Neural cell (in vitro differentiated cells): ENCODE measurements around the gene ACTG2. TPM values are rescaled to one million over a fixed set of nuclear protein-coding genes. Genes with fewer than 3 reads are reported as not detected.

Experiments used
- H2AFZ ChIP-seq: fragments of 200-600, 300-800 bp; sonication (generic), shearing (Covaris generic); 2 replicates; pipeline ENCODE4 v1.6.0; 2014; ENCODE audit warnings: low read depth, mild to moderate bottlenecking, antibody characterized with exemption, low read length, moderate library complexity
- H3F3A ChIP-seq: fragments of 200-600 bp; shearing (Covaris generic); 2 replicates; pipeline ENCODE4 v1.6.1; 2016; ENCODE audit warnings: mild to moderate bottlenecking, moderate library complexity, mixed read lengths, antibody characterized with exemption, low read length; ENCODE audit not compliant: insufficient read depth, poor library complexity, severe bottlenecking
- H3K27ac ChIP-seq: fragments of 200-600, 300-800 bp; sonication (generic), shearing (Covaris generic); 2 replicates; pipeline ENCODE4 v1.5.1; 2014; ENCODE audit warnings: mild to moderate bottlenecking, low read length, moderate library complexity
- H3K27me3 ChIP-seq: fragments of 300-800, 200-600 bp; sonication (generic), shearing (Covaris generic); 2 replicates; pipeline ENCODE4 v1.6.0; 2014; ENCODE audit warnings: mild to moderate bottlenecking, low read depth, low read length, moderate library complexity; ENCODE audit not compliant: insufficient read depth
- H3K36me3 ChIP-seq: fragments of 300-800, 200-600 bp; sonication (generic), shearing (Covaris generic); 2 replicates; pipeline ENCODE4 v1.5.1; 2014; ENCODE audit warnings: mild to moderate bottlenecking, antibody characterized with exemption, low read length, moderate library complexity; ENCODE audit not compliant: insufficient read depth
- H3K4me2 ChIP-seq: fragments of 300-800, 200-600 bp; sonication (generic), shearing (Covaris generic); 2 replicates; pipeline ENCODE4 v1.6.0; 2014; ENCODE audit warnings: mild to moderate bottlenecking, low read length
- H3K4me3 ChIP-seq: fragments of 300-800, 200-600 bp; sonication (generic), shearing (Covaris generic); 2 replicates; pipeline ENCODE4 v1.5.1; 2014; ENCODE audit warnings: mild to moderate bottlenecking, low read length, moderate library complexity
- H3K79me2 ChIP-seq: fragments of 200-600 bp; shearing (Covaris generic); replicated peaks from 2 replicates; pipeline ENCODE4 v1.6.0; 2014; ENCODE audit warnings: mild to moderate bottlenecking, low read length, moderate library complexity; ENCODE audit not compliant: insufficient read depth
- H3K9ac ChIP-seq: fragments of 300-800, 200-600 bp; sonication (generic), shearing (Covaris generic); 2 replicates; pipeline ENCODE4 v1.6.1; 2016; ENCODE audit warnings: mild to moderate bottlenecking, low read length, mixed read lengths
- H3K9me2 ChIP-seq: fragments of 200-600 bp; shearing (Covaris generic); 2 replicates; pipeline ENCODE4 v1.6.1; 2016; ENCODE audit warnings: mild to moderate bottlenecking, low read length, mixed read lengths; ENCODE audit not compliant: insufficient read depth
- H3K9me3 ChIP-seq: fragments of 200-600, 300-800 bp; sonication (generic), shearing (Covaris generic); 2 replicates; pipeline ENCODE4 v1.6.1; 2016; ENCODE audit warnings: mild to moderate bottlenecking, mixed run types, low read length, moderate library complexity, mixed read lengths
- H4K20me1 ChIP-seq: fragments of 200-600 bp; shearing (Covaris generic); 2 replicates; pipeline ENCODE4 v1.6.1; 2016; ENCODE audit warnings: mild to moderate bottlenecking, mixed run types; ENCODE audit not compliant: insufficient read depth
- EP300 ChIP-seq: fragments of 450-650 bp; conservative IDR thresholded peaks from 2 replicates; pipeline ENCODE4 v1.6.1; 2014; ENCODE audit warnings: antibody characterized with exemption, mild to moderate bottlenecking, moderate library complexity; ENCODE audit not compliant: poor library complexity, severe bottlenecking
- EZH2 ChIP-seq: fragments of 200-600, 300-800 bp; shearing (Covaris generic), sonication (generic); IDR thresholded peaks from 2 replicates; pipeline ENCODE4 v1.6.1; 2014; ENCODE audit warnings: antibody characterized with exemption, low read length, borderline replicate concordance, mild to moderate bottlenecking; ENCODE audit not compliant: insufficient read depth, poor library complexity, severe bottlenecking
- MXI1 ChIP-seq: fragments of 450-650 bp; conservative IDR thresholded peaks from 2 replicates; pipeline ENCODE4 v1.6.1; 2014; ENCODE audit warnings: antibody characterized with exemption, mild to moderate bottlenecking; ENCODE audit not compliant: poor library complexity, severe bottlenecking
- POLR2AphosphoS5 ChIP-seq: IDR thresholded peaks from 2 replicates; pipeline ENCODE4 v1.6.1; 2012
- RAD21 ChIP-seq: fragments of 450-650 bp; conservative IDR thresholded peaks from 2 replicates; pipeline ENCODE4 v1.6.1; 2014; ENCODE audit warnings: antibody characterized with exemption, mild to moderate bottlenecking, moderate library complexity
- SMC3 ChIP-seq: fragments of 450-650 bp; conservative IDR thresholded peaks from 2 replicates; pipeline ENCODE4 v1.6.1; 2014; ENCODE audit warnings: antibody characterized with exemption, mild to moderate bottlenecking, moderate library complexity; ENCODE audit not compliant: poor library complexity
- TAF1 ChIP-seq: IDR thresholded peaks from 2 replicates; pipeline ENCODE4 v1.6.1; 2012; ENCODE audit warnings: low read depth
- polyA plus RNA-seq: library from polyadenylated mRNA; depleted of rRNA; stranded (reverse); fragments of >200 nt; gene quantifications from 2 replicates; pipeline ENCODE4 v1.2.3, GENCODE V29; 2014
- TF ChIP-seq, protein P1 (sequence below): IDR thresholded peaks from 2 replicates; pipeline ENCODE4 v1.6.1; 2012; ENCODE audit warnings: borderline replicate concordance
- TF ChIP-seq, protein P2 (sequence below): fragments of 450-650 bp; IDR thresholded peaks from 2 replicates; pipeline ENCODE4 v1.5.1; 2014; ENCODE audit warnings: antibody characterized with exemption, mild to moderate bottlenecking, moderate library complexity; ENCODE audit not compliant: poor library complexity, severe bottlenecking

The ACTG2 gene
- polyA plus RNA-seq, 1 donor from 2014 or later = 0.67 TPM

DNA sequence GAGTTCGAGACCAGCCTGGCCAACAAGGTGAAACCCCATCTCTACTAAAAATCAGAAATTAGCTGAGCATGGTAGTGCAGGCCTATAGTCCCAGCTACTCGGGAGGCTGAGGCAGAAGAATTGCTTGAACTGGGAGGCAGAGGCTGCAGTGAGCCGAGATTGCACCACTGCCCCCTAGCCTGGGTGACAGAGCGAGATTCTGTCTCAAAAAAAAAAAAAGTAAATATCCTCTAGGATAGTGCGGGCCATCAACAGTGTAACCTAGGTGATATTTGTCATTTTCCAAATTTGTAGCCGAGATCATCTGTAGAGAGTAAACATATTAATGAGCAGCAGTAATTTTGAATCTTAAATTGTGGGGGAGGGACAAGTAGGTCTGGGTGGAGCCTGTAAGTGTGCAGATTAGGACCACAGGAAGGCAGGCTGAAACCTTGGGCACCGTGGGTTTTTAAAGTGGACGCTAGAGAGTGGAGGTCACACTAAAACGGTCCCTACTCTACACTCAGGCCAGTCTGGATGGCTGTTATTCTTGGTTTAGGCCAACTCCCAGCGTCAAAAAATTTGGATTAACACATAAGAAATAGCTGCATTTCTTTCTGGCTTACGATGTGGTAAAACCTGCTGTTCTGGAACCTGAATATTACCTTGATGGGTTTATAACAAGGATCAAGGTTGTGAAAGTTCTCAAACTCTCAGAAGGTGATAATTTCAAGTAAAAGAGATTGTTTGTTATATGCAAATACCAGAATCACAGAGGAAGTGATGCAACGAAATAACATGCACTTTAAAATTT, 69.2 kb downstream of the ACTG2 start:
- Histone ChIP-seq H3K79me2 (no peaks in the 10 kb centered on the region), H4K20me1 (no peaks in the 10 kb centered on the region), H3K4me2 (no peak overlapping the region), H3K9me3 (no peaks in the 10 kb centered on the region), H3K27me3 (no peaks in the 10 kb centered on the region), H3F3A (no peaks in the 10 kb centered on the region), H3K27ac (no peak overlapping the region), H3K9me2 (no peaks in the 10 kb centered on the region), H3K36me3 (peaks cover 8% of the 10 kb centered on the region), H3K9ac (no peak overlapping the region), H3K4me3 (no peak overlapping the region), H2AFZ (no peak overlapping the region)
- no peak for TF ChIP-seq EP300
- TF ChIP-seq POLR2AphosphoS5 = no peak
- TF ChIP-seq TAF1 = no peak
- TF ChIP-seq EZH2 = no peak
- TF ChIP-seq RAD21 = no peak
- TF ChIP-seq, protein P1, sequence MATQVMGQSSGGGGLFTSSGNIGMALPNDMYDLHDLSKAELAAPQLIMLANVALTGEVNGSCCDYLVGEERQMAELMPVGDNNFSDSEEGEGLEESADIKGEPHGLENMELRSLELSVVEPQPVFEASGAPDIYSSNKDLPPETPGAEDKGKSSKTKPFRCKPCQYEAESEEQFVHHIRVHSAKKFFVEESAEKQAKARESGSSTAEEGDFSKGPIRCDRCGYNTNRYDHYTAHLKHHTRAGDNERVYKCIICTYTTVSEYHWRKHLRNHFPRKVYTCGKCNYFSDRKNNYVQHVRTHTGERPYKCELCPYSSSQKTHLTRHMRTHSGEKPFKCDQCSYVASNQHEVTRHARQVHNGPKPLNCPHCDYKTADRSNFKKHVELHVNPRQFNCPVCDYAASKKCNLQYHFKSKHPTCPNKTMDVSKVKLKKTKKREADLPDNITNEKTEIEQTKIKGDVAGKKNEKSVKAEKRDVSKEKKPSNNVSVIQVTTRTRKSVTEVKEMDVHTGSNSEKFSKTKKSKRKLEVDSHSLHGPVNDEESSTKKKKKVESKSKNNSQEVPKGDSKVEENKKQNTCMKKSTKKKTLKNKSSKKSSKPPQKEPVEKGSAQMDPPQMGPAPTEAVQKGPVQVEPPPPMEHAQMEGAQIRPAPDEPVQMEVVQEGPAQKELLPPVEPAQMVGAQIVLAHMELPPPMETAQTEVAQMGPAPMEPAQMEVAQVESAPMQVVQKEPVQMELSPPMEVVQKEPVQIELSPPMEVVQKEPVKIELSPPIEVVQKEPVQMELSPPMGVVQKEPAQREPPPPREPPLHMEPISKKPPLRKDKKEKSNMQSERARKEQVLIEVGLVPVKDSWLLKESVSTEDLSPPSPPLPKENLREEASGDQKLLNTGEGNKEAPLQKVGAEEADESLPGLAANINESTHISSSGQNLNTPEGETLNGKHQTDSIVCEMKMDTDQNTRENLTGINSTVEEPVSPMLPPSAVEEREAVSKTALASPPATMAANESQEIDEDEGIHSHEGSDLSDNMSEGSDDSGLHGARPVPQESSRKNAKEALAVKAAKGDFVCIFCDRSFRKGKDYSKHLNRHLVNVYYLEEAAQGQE = no peak

DNA sequence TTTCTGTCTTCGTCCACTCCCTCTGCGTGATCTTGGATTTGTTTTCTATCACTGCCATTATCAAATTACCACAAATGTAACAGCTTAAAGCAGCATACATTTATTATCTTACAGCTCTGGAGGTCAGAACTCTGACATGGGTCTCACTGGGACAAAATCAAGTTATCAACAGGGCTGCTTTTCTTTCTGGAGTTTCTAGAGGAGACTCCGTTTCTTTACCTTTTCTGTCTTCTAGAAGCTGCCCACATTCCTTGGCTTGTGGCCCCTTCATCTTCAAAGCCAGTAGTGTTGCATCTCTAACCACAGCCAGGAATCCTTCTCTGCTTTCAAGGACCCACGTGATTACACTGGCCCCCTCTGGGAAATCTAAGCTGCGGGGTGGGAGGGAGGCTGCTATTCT, 70.0 kb downstream of the ACTG2 start:
- TF ChIP-seq POLR2AphosphoS5 (no peak), TAF1 (no peak), MXI1 (no peak), RAD21 (no peak)
- Histone ChIP-seq H3K27me3 (no peaks in the 10 kb centered on the region), H3K27ac (no peak overlapping the region), H3K9me2 (no peaks in the 10 kb centered on the region), H3F3A (no peaks in the 10 kb centered on the region), H3K4me3 (no peak overlapping the region), H4K20me1 (no peaks in the 10 kb centered on the region), H3K9ac (no peak overlapping the region), H3K79me2 (no peaks in the 10 kb centered on the region), H3K4me2 (no peak overlapping the region), H3K9me3 (no peaks in the 10 kb centered on the region), H3K36me3 (peaks cover 8% of the 10 kb centered on the region), H2AFZ (no peak overlapping the region)

DNA sequence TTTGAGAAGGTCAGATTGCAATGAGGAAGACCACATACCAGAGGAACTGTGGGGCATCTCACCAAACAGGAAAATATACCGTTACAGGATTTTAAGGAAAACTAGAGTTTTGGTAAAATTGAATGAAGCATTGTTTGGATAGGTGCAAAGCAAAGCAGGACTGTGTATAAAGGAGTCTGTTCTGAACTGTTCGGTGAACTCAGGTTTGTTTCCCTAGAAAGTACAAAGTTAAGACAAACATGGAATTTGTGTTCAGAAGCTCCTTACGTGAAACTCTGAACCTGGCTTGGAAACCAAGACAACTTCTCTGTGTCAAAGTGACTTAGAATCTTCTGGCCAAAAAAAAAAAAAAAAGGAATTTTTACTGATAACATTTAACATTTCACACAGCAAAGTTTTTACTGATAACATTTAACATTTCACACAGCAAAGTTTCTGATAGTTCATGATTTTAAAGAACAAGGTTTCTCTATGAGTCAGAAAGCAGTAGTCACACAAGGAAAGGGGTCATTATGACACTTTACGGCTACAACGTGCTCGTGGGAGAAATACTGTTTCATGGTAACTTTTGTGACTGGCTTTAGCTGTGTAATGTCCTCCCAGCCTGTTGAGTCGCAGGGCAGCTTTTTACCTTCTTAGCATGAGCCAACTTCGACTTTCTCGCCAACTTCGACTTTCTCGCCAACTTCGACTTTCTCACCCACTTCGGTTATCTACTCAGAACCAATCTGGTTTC, 70.7 kb downstream of the ACTG2 start:
- Histone ChIP-seq H3K36me3 (peaks cover 8% of the 10 kb centered on the region), H3K9me2 (no peaks in the 10 kb centered on the region), H3F3A (no peaks in the 10 kb centered on the region), H2AFZ (no peak overlapping the region), H3K4me2 (no peak overlapping the region), H4K20me1 (no peaks in the 10 kb centered on the region), H3K27me3 (no peaks in the 10 kb centered on the region), H3K9ac (no peak overlapping the region), H3K4me3 (no peak overlapping the region), H3K79me2 (no peaks in the 10 kb centered on the region), H3K9me3 (no peaks in the 10 kb centered on the region), H3K27ac (no peak overlapping the region)
- no peak for TF ChIP-seq POLR2AphosphoS5
- TF ChIP-seq, protein P2, sequence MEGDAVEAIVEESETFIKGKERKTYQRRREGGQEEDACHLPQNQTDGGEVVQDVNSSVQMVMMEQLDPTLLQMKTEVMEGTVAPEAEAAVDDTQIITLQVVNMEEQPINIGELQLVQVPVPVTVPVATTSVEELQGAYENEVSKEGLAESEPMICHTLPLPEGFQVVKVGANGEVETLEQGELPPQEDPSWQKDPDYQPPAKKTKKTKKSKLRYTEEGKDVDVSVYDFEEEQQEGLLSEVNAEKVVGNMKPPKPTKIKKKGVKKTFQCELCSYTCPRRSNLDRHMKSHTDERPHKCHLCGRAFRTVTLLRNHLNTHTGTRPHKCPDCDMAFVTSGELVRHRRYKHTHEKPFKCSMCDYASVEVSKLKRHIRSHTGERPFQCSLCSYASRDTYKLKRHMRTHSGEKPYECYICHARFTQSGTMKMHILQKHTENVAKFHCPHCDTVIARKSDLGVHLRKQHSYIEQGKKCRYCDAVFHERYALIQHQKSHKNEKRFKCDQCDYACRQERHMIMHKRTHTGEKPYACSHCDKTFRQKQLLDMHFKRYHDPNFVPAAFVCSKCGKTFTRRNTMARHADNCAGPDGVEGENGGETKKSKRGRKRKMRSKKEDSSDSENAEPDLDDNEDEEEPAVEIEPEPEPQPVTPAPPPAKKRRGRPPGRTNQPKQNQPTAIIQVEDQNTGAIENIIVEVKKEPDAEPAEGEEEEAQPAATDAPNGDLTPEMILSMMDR = no peak
- no peak for TF ChIP-seq TAF1
- no peak for TF ChIP-seq EP300
- TF ChIP-seq RAD21 = no peak
- TF ChIP-seq EZH2 = no peak
- no peak for TF ChIP-seq MXI1
- TF ChIP-seq, protein P1 = no peak
- no peak for TF ChIP-seq SMC3
